ENCODE results near the gene ZNF236. TPM values are rescaled to one million over a fixed set of nuclear protein-coding genes. Genes with fewer than 3 reads are reported as not detected.

ZNF236 gene
- polyA plus RNA-seq, 2 of the 4 experiments (the other 2 are of a cell fraction) = 2.6 to 7.8 TPM

GRCh38 chr18:76814256-76814655 lies 8.1 kb upstream of the ZNF236 start:
- no peak overlapping the region for H3K4me3 ChIP-seq
- FAIRE-seq (no peak), DNase-seq (ENCODE audit: low read depth in 1 of 2, low spot score in 1 of 2) (no peak), ATAC-seq (no peak)
- ChIA-PET POLR2A (interaction anchor here (0.7 kb wide), 1 partner anchor 11 kb away, joined by 9 read pairs; no protein-coding TSS in a partner anchor), CTCF (interaction anchor here (0.5 to 3.6 kb wide), 2 partner anchors 12 to 69 kb away, joined by 3 to 25 read pairs; no protein-coding TSS in a partner anchor)
- WGBS (ENCODE audit: missing lambda C conversion rate) = 88% methylated on average over 11 of the region's 11 CpGs
- no peaks in the 10 kb centered on the region; the same call in 2 of the 3 replicates for H3K4me1 ChIP-seq
- H3K9me3 ChIP-seq = no peaks in the 10 kb centered on the region
- TF ChIP-seq PHF8 (IDR thresholded peaks at IDR 0.05; ENCODE audit: borderline replicate concordance, low read depth) (no peak), MAX (IDR thresholded peaks at IDR 0.05) (no peak), CBX2 (IDR thresholded peaks at IDR 0.05; ENCODE audit: borderline replicate concordance, low read depth) (no peak), KDM5A (IDR thresholded peaks at IDR 0.05) (no peak), MAFK (IDR thresholded peaks at IDR 0.05; ENCODE audit: partially characterized antibody) (peak; percentile 68), RARB (CRISPR knock-in tag; IDR thresholded peaks at IDR 0.05) (no peak), NR3C1 (IDR thresholded peaks at IDR 0.05) (no peak)
- H3K27ac ChIP-seq = no peak overlapping the region
- H3K4me2 ChIP-seq = no peak overlapping the region

- TF ChIP-seq ZC3H11A (IDR thresholded peaks at IDR 0.05) (no peak), CHD2 (IDR thresholded peaks at IDR 0.05; ENCODE audit: low read length, partially characterized antibody) (no peak), GATA3 (IDR thresholded peaks at IDR 0.05; ENCODE audit: borderline replicate concordance) (no peak), HES2 (IDR thresholded peaks at IDR 0.05) (no peak), CTCF (IDR thresholded peaks at IDR 0.05) (no peak), MAFK (IDR thresholded peaks at IDR 0.05; ENCODE audit: partially characterized antibody) (no peak), PHF8 (IDR thresholded peaks at IDR 0.05; ENCODE audit: borderline replicate concordance, low read depth) (no peak), EHMT2 (IDR thresholded peaks at IDR 0.05; ENCODE audit: low read depth) (no peak)
- no peak for ATAC-seq
- 84% methylated on average over 8 of the region's 8 CpGs for WGBS (ENCODE audit: missing lambda C conversion rate)
- no peak overlapping the region for H3K4me2 ChIP-seq
- no peak overlapping the region for H3K4me3 ChIP-seq
- H3K27ac ChIP-seq = no peak overlapping the region
- H3K9me3 ChIP-seq = no peaks in the 10 kb centered on the region
- ChIA-PET POLR2A (no interaction called here), CTCF (interaction anchor here (6.5 kb wide), 1 partner anchor 13 kb away, joined by 67 read pairs; no protein-coding TSS in a partner anchor)
- peaks cover 10% of the 10 kb centered on the region; the same call in 2 of the 3 replicates for H3K4me1 ChIP-seq
- FAIRE-seq = no peak
- DNase-seq (ENCODE audit: low read depth in 1 of 2, low spot score in 1 of 2) = no peak
These were observed 6.2 kb upstream of the ZNF236 start for GRCh38 chr18:76816127-76816526.

- H3K4me3 ChIP-seq = no peak overlapping the region
- POLR2A ChIA-PET = no interaction called here
- H3K27ac ChIP-seq = no peak overlapping the region
- WGBS (ENCODE audit: missing lambda C conversion rate) = 94% methylated on average over 17 of the region's 17 CpGs
- H3K4me1 ChIP-seq = peaks cover 10% of the 10 kb centered on the region; the same call in 2 of the 3 replicates
- ATAC-seq (no peak), DNase-seq (ENCODE audit: low read depth in 1 of 2, low spot score in 1 of 2) (no peak), FAIRE-seq (no peak)
- no peaks in the 10 kb centered on the region for H3K9me3 ChIP-seq
- no peak overlapping the region for H3K4me2 ChIP-seq
- CTCF ChIA-PET = interaction anchor here (0.6 to 6.5 kb wide), 2 partner anchors 15 to 20 kb away, joined by 3 to 67 read pairs; no protein-coding TSS in a partner anchor
- TF ChIP-seq FOSB (CRISPR knock-in tag; IDR thresholded peaks at IDR 0.05) = no peak
These were observed 4.3 kb upstream of the ZNF236 start for GRCh38 chr18:76817888-76818611.

GRCh38 chr18:76819411-76820136 lies 2.8 kb upstream of the ZNF236 start:
- no peak for TF ChIP-seq MAZ (IDR thresholded peaks at IDR 0.05; ENCODE audit: borderline replicate concordance, low read depth, low read length)
- no peak for TF ChIP-seq PBX3 (IDR thresholded peaks at IDR 0.05)
- no peak for TF ChIP-seq EP300 (IDR thresholded peaks at IDR 0.05)
- TF ChIP-seq HDAC2 (IDR thresholded peaks at IDR 0.05) = no peak
- TF ChIP-seq TFCP2L1 (CRISPR knock-in tag; IDR thresholded peaks at IDR 0.05) = no peak
- no peak for TF ChIP-seq BCL3 (IDR thresholded peaks at IDR 0.05)
- TF ChIP-seq NR3C1 (IDR thresholded peaks at IDR 0.05) = no peak
- no peak for TF ChIP-seq RAD21 (conservative IDR thresholded peaks at IDR 0.05 in 1 of 2, IDR thresholded peaks at IDR 0.05 in 1 of 2)
- no peak for TF ChIP-seq USF2 (IDR thresholded peaks at IDR 0.05)

More at GRCh38 chr18:76819411-76820136, 2.8 kb upstream of the ZNF236 start:
- FAIRE-seq (no peak), ATAC-seq (no peak), DNase-seq (ENCODE audit: low read depth in 1 of 2, low spot score in 1 of 2) (no peak)
- peak overlapping the region; percentile 71; the same call in 2 of the 3 replicates for H3K4me3 ChIP-seq
- POLR2A ChIA-PET = interaction anchor here (0.6 kb wide), 1 partner anchor 66 kb away, joined by 3 read pairs; no protein-coding TSS in a partner anchor
- peaks cover 17% of the 10 kb centered on the region for H3K4me1 ChIP-seq
- H3K4me2 ChIP-seq = peak overlapping the region; percentile 96
- H3K27ac ChIP-seq = peak overlapping the region; percentile 28 to 100; a peak in 3 of 6 replicates
- H3K9me3 ChIP-seq = no peaks in the 10 kb centered on the region
- CTCF ChIA-PET = interaction anchor here (0.7 to 6.5 kb wide), 2 partner anchors 14 to 17 kb away, joined by 3 to 67 read pairs; no protein-coding TSS in a partner anchor
- WGBS (ENCODE audit: missing lambda C conversion rate) = 88% methylated on average over 11 of the region's 11 CpGs

Measured in A549 (cell line).